Measurements from ENCODE around the gene APCDD1L.

Gene APCDD1L

GRCh38 chr20:58549231-58550209 lies 34.3 kb upstream of the APCDD1L start:
- no peak overlapping the region for H3K9ac ChIP-seq (ENCODE audit: low read length)
- no peaks in the 10 kb centered on the region for H3K36me3 ChIP-seq (ENCODE audit: insufficient read depth, low read length)
- H3K9me3 ChIP-seq (ENCODE audit: low read length) = no peaks in the 10 kb centered on the region
- no peaks in the 10 kb centered on the region for H3K79me2 ChIP-seq (ENCODE audit: insufficient read depth, low read length)
- no peaks in the 10 kb centered on the region for H3K4me1 ChIP-seq (ENCODE audit: insufficient read depth, low read length, severe bottlenecking)
- H3K9me2 ChIP-seq (ENCODE audit: low read depth, low read length) = no peaks in the 10 kb centered on the region
- H4K20me1 ChIP-seq (ENCODE audit: insufficient read depth, low read length) = no peaks in the 10 kb centered on the region
- peaks cover 4% of the 10 kb centered on the region; the same call in 1 of the 2 replicates for H3K27me3 ChIP-seq (ENCODE audit: insufficient read depth, low read length)
- no peak for TF ChIP-seq EZH2 (IDR thresholded peaks at IDR 0.05; ENCODE audit: borderline replicate concordance, low read length)
- TF ChIP-seq CTCF (IDR thresholded peaks at IDR 0.05; ENCODE audit: low read length) = no peak
- H3F3A ChIP-seq (ENCODE audit: insufficient read depth, low read length) = no peaks in the 10 kb centered on the region
- H3K4me3 ChIP-seq (ENCODE audit: low read depth, low read length, poor library complexity, severe bottlenecking) = no peak overlapping the region
- H3K4me2 ChIP-seq (ENCODE audit: low read length) = no peak overlapping the region
- H2AFZ ChIP-seq (ENCODE audit: low read length) = no peak overlapping the region
- H3K27ac ChIP-seq (ENCODE audit: low read depth, low read length, poor library complexity, severe bottlenecking) = no peak overlapping the region

- no peaks in the 10 kb centered on the region for H3K9me2 ChIP-seq (ENCODE audit: low read depth, low read length)
- no peaks in the 10 kb centered on the region for H3K4me1 ChIP-seq (ENCODE audit: insufficient read depth, low read length, severe bottlenecking)
- no peak overlapping the region for H3K4me3 ChIP-seq (ENCODE audit: low read depth, low read length, poor library complexity, severe bottlenecking)
- H3K27me3 ChIP-seq (ENCODE audit: insufficient read depth, low read length) = no peaks in the 10 kb centered on the region; the same call in 1 of the 2 replicates
- H3K9me3 ChIP-seq (ENCODE audit: low read length) = no peaks in the 10 kb centered on the region
- no peak overlapping the region for H3K27ac ChIP-seq (ENCODE audit: low read depth, low read length, poor library complexity, severe bottlenecking)
- H3K9ac ChIP-seq (ENCODE audit: low read length) = no peak overlapping the region
- no peak overlapping the region for H2AFZ ChIP-seq (ENCODE audit: low read length)
- H4K20me1 ChIP-seq (ENCODE audit: insufficient read depth, low read length) = no peaks in the 10 kb centered on the region
- no peaks in the 10 kb centered on the region for H3K79me2 ChIP-seq (ENCODE audit: insufficient read depth, low read length)
- H3K4me2 ChIP-seq (ENCODE audit: low read length) = no peak overlapping the region
- TF ChIP-seq EZH2 (IDR thresholded peaks at IDR 0.05; ENCODE audit: borderline replicate concordance, low read length) (no peak), CTCF (IDR thresholded peaks at IDR 0.05; ENCODE audit: low read length) (no peak)
- H3K36me3 ChIP-seq (ENCODE audit: insufficient read depth, low read length) = no peaks in the 10 kb centered on the region
- no peaks in the 10 kb centered on the region for H3F3A ChIP-seq (ENCODE audit: insufficient read depth, low read length)
These were observed 32.6 kb upstream of the APCDD1L start for GRCh38 chr20:58547623-58548475.

DNA sequence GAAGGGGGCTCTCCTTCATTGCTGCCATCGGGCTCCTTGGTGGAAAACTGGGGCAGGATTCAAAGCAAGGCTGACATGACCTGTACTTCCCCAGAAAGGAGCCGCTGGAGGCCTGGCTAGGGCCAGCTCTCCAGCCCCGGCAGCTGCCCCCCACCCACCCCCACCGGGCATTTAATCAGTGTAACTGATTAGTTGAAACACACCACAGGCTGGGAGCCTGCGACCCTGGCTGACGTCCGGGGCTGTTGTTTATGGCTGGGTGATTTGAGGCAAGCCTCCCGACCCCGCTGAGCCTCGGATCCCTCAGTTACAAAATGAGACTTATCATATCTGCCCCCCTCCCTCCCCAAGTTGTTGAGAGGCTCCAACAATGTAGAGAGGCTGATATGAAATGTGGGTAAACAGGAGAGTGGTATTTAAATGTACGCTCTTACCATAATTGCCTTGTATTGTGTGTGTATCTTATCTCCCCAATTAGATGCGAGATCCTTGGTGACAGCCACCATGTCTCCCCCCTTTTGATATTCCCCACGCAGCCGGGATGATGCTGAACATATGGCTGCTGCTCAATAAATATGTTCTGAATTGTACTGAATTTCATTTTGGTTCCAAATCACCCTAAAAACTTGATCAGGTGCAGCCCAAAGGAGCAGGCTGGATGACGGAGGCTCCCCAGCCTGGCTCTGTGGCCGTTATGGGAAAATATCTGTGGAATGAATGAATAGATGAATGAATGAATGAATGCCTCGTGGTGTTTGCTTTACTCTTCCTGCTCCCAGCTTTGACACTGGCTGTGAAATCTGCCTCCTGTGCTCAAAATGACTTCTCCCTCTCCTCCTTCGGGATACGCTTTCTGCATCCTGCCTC lies 31.8 kb upstream of the APCDD1L start:
- TF ChIP-seq EZH2 (IDR thresholded peaks at IDR 0.05; ENCODE audit: borderline replicate concordance, low read length) = no peak
- TF ChIP-seq CTCF (IDR thresholded peaks at IDR 0.05; ENCODE audit: low read length) = no peak
- Histone ChIP-seq H4K20me1 (ENCODE audit: insufficient read depth, low read length) (no peaks in the 10 kb centered on the region), H3K4me2 (ENCODE audit: low read length) (no peak overlapping the region), H3F3A (ENCODE audit: insufficient read depth, low read length) (no peaks in the 10 kb centered on the region), H3K4me1 (ENCODE audit: insufficient read depth, low read length, severe bottlenecking) (no peaks in the 10 kb centered on the region), H2AFZ (ENCODE audit: low read length) (no peak overlapping the region), H3K9me2 (ENCODE audit: low read depth, low read length) (no peaks in the 10 kb centered on the region), H3K9ac (ENCODE audit: low read length) (no peak overlapping the region), H3K36me3 (ENCODE audit: insufficient read depth, low read length) (no peaks in the 10 kb centered on the region), H3K9me3 (ENCODE audit: low read length) (no peaks in the 10 kb centered on the region), H3K79me2 (ENCODE audit: insufficient read depth, low read length) (no peaks in the 10 kb centered on the region), H3K27ac (ENCODE audit: low read depth, low read length, poor library complexity, severe bottlenecking) (no peak overlapping the region), H3K27me3 (ENCODE audit: insufficient read depth, low read length) (no peaks in the 10 kb centered on the region), H3K4me3 (ENCODE audit: low read depth, low read length, poor library complexity, severe bottlenecking) (no peak overlapping the region)
